HepG2 (cell line): ENCODE data around the gene SMAD6. TPM values are rescaled to one million over a fixed set of nuclear protein-coding genes. Genes with fewer than 3 reads are reported as not detected.

Experiments
- ESRRA ChIP-seq: sonication (generic); formaldehyde crosslinking; IDR thresholded peaks from 2 replicates; pipeline ENCODE4 v1.5.1; 2020; ENCODE audit warnings: mild to moderate bottlenecking, low read depth, missing genetic modification reagents
- FOXM1 ChIP-seq: sonication (generic); formaldehyde crosslinking; IDR thresholded peaks from 2 replicates; pipeline ENCODE4 v1.5.0; 2020; ENCODE audit warnings: missing genetic modification reagents
- GZF1 ChIP-seq: sonication (generic); formaldehyde crosslinking; IDR thresholded peaks from 2 replicates; pipeline ENCODE4 v1.5.1; 2020; ENCODE audit warnings: mild to moderate bottlenecking, missing genetic modification reagents
- HMG20B ChIP-seq: conservative IDR thresholded peaks from 2 replicates; pipeline ENCODE4 v1.6.1; 2016; ENCODE audit warnings: missing genetic modification reagents, missing compliant biosample characterization
- KDM4B ChIP-seq: sonication (generic); formaldehyde crosslinking; IDR thresholded peaks from 2 replicates; pipeline ENCODE4 v1.4.0; 2020; ENCODE audit warnings: missing genetic modification reagents
- MEIS2 ChIP-seq: sonication (generic); formaldehyde crosslinking; IDR thresholded peaks from 2 replicates; pipeline ENCODE4 v1.9.0; 2021; ENCODE audit warnings: mild to moderate bottlenecking, missing genetic modification reagents
- MLLT10 ChIP-seq: sonication (generic); formaldehyde crosslinking; IDR thresholded peaks from 2 replicates; pipeline ENCODE4 v1.4.0; 2020; ENCODE audit warnings: missing genetic modification reagents
- MTA1 ChIP-seq: sonication (generic); formaldehyde crosslinking; IDR thresholded peaks from 2 replicates; pipeline ENCODE4 v1.4.0; 2020; ENCODE audit warnings: missing genetic modification reagents, mild to moderate bottlenecking, borderline replicate concordance
- NFE2L1 ChIP-seq: sonication (generic); formaldehyde crosslinking; IDR thresholded peaks from 2 replicates; pipeline ENCODE4 v1.4.0; 2020; ENCODE audit warnings: missing genetic modification reagents, mild to moderate bottlenecking, borderline replicate concordance
- NRL ChIP-seq: sonication (generic); formaldehyde crosslinking; IDR thresholded peaks from 2 replicates; pipeline ENCODE4 v1.5.0; 2020; ENCODE audit warnings: missing genetic modification reagents, mild to moderate bottlenecking, moderate library complexity, borderline replicate concordance
- PCBP2 ChIP-seq: fragments of 200-400 bp; formaldehyde crosslinking; optimal IDR thresholded peaks from 2 replicates; pipeline ENCODE3; 2018; ENCODE audit warnings: low read length, low read depth; ENCODE audit not compliant: poor library complexity, severe bottlenecking
- SIN3B ChIP-seq: fragments of 150-350 bp; IDR thresholded peaks from 2 replicates; pipeline ENCODE4 v1.6.1; 2014; ENCODE audit warnings: low read length
- SRSF1 ChIP-seq: fragments of 200-400 bp; formaldehyde crosslinking; optimal IDR thresholded peaks from 2 replicates; pipeline ENCODE3; 2017; ENCODE audit warnings: mild to moderate bottlenecking, low read depth, low read length, moderate library complexity
- ZBTB2 ChIP-seq: sonication (generic); formaldehyde crosslinking; IDR thresholded peaks from 2 replicates; pipeline ENCODE4 v1.8.0; 2022; ENCODE audit warnings: low read depth, missing genetic modification reagents
- ZBTB43 ChIP-seq: sonication (generic); formaldehyde crosslinking; conservative IDR thresholded peaks from 2 replicates; pipeline ENCODE4 v1.4.0; 2020; ENCODE audit warnings: missing genetic modification reagents
- ZBTB7A ChIP-seq: sonication (generic); formaldehyde crosslinking; IDR thresholded peaks from 2 replicates; pipeline ENCODE4 v1.8.0; 2022; ENCODE audit warnings: mild to moderate bottlenecking, missing genetic modification reagents
- ZNF280B ChIP-seq: sonication (generic); formaldehyde crosslinking; IDR thresholded peaks from 2 replicates; pipeline ENCODE4 v1.5.0; 2020; ENCODE audit warnings: missing genetic modification reagents, mild to moderate bottlenecking, borderline replicate concordance
- ZNF580 ChIP-seq: IDR thresholded peaks from 2 replicates; pipeline ENCODE4 v1.6.1; 2016; ENCODE audit warnings: low read depth, borderline replicate concordance
- polyA plus RNA-seq, 8 experiments: library from polyadenylated mRNA; depleted of rRNA in 3 of 8; stranded (reverse) in 7 of 8; unstranded in 1 of 8; fragments of >200 nt; fragmentation: Illumina TruSeq in 4 of 8; extraction: Trizol in 4 of 8; gene quantifications; 2 replicates each; pipeline versions ENCODE4 v1.2.1 to v1.2.3, GENCODE V29; 2011 to 2016; ENCODE audit warnings: low read depth in 4 of 8, missing spikeins in 1 of 8, mixed read lengths in 1 of 8; ENCODE audit not compliant: insufficient read depth in 1 of 8
- total RNA-seq, 5 experiments: library from RNA; depleted of rRNA; stranded (reverse); fragments of >200 nt; fragmentation: Illumina TruSeq; extraction: Trizol; gene quantifications; 2 replicates each; pipeline ENCODE4 v1.2.3, GENCODE V29; 2016; ENCODE audit warnings: low read depth in 1 of 5
- TF ChIP-seq, protein P1 (sequence below): fragments of 450-650 bp; IDR thresholded peaks from 2 replicates; pipeline ENCODE4 v1.6.1; 2017; ENCODE audit warnings: mild to moderate bottlenecking
- TF ChIP-seq, protein P2 (sequence below): sonication (generic); formaldehyde crosslinking; conservative IDR thresholded peaks from 2 replicates; pipeline ENCODE4 v1.8.1; 2023; ENCODE audit warnings: missing genetic modification reagents

The SMAD6 gene
- total and polyA plus RNA-seq, 2 of the 13 experiments (the other 11 are each of a cell fraction or from before 2014, with no cell fraction given): 3.3 to 4.4 TPM

DNA sequence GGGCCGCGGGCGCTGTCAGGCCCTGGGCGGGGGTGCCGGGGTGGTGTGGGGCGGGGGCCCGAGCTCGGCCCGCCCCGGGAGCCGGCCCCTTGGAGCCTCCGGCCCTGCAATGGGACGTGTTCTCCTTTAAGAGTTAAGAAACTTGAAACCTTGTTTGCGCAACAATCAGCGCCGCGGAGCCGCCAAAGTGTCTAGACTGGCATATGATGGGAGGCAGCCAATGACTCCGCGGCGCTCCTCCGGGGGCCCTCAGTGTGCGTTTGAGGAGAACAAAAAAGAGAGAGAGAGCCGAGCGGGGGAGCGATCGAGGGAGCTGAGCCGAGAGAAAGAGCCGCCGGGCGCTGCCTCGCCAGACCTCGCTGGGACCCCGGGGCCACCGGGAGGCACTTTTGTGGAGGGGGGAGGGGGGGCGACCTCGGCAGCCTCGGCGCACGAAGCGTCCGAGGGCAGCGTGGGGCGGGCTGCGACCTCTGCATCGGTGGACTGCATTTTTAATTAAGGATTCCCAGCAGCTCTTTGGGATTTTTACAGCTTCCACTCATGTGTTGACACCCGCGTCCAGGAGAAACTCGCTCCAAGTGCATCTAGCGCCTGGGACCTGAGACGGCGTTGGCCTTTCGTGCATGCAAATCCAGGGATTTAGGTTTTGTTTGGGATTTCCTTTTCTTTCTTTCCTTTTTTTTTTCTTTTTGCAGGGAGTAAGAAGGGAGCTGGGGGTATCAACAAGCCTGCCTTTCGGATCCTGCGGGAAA lies at the start of gene SMAD6 (continued):
- TF ChIP-seq ZBTB7A (CRISPR knock-in tag) (no peak), NRL (CRISPR knock-in tag) (no peak; the same call in 1 of the 2 replicates), NFE2L1 (CRISPR knock-in tag) (no peak), GZF1 (CRISPR knock-in tag) (no peak), ZNF580 (CRISPR knock-in tag) (0 out of 2 replicates have a peak, but pooled peaks have one; percentile 23), ZBTB43 (CRISPR knock-in tag) (no peak), HMG20B (CRISPR knock-in tag) (no peak; the same call in 1 of the 2 replicates), KDM4B (CRISPR knock-in tag) (0 out of 2 replicates have a peak, but pooled peaks have one; percentile 37), MTA1 (CRISPR knock-in tag) (no peak; the same call in 1 of the 2 replicates), ZNF280B (no peak), MEIS2 (CRISPR knock-in tag) (no peak), SIN3B (no peak), SRSF1 (no peak), FOXM1 (no peak), PCBP2 (no peak), ZBTB2 (CRISPR knock-in tag) (no peak), ESRRA (no peak), MLLT10 (CRISPR knock-in tag) (no peak)
- TF ChIP-seq, protein P1, sequence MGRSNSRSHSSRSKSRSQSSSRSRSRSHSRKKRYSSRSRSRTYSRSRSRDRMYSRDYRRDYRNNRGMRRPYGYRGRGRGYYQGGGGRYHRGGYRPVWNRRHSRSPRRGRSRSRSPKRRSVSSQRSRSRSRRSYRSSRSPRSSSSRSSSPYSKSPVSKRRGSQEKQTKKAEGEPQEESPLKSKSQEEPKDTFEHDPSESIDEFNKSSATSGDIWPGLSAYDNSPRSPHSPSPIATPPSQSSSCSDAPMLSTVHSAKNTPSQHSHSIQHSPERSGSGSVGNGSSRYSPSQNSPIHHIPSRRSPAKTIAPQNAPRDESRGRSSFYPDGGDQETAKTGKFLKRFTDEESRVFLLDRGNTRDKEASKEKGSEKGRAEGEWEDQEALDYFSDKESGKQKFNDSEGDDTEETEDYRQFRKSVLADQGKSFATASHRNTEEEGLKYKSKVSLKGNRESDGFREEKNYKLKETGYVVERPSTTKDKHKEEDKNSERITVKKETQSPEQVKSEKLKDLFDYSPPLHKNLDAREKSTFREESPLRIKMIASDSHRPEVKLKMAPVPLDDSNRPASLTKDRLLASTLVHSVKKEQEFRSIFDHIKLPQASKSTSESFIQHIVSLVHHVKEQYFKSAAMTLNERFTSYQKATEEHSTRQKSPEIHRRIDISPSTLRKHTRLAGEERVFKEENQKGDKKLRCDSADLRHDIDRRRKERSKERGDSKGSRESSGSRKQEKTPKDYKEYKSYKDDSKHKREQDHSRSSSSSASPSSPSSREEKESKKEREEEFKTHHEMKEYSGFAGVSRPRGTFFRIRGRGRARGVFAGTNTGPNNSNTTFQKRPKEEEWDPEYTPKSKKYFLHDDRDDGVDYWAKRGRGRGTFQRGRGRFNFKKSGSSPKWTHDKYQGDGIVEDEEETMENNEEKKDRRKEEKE: no peak
- TF ChIP-seq, protein P2, sequence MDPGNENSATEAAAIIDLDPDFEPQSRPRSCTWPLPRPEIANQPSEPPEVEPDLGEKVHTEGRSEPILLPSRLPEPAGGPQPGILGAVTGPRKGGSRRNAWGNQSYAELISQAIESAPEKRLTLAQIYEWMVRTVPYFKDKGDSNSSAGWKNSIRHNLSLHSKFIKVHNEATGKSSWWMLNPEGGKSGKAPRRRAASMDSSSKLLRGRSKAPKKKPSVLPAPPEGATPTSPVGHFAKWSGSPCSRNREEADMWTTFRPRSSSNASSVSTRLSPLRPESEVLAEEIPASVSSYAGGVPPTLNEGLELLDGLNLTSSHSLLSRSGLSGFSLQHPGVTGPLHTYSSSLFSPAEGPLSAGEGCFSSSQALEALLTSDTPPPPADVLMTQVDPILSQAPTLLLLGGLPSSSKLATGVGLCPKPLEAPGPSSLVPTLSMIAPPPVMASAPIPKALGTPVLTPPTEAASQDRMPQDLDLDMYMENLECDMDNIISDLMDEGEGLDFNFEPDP (CRISPR knock-in tag): no peak
